ENCODE results near the gene DAW1. TPM values are rescaled to one million over a fixed set of nuclear protein-coding genes. Genes with fewer than 3 reads are reported as not detected.

Gene DAW1
- total RNA-seq, 1 experiment from 2014 or later: 0.20 TPM

GRCh38 chr2:227872676-227873075, 1.2 kb downstream of the DAW1 start:
- Histone ChIP-seq H4K20me1 (ENCODE audit: insufficient read depth) (no peaks in the 10 kb centered on the region), H3K27me3 (ENCODE audit: insufficient read depth, low read length) (no peaks in the 10 kb centered on the region), H3K79me2 (ENCODE audit: insufficient read depth, low read length) (no peaks in the 10 kb centered on the region), H3K4me2 (ENCODE audit: low read length) (no peak overlapping the region), H3K36me3 (ENCODE audit: control insufficient read depth in 1 of 2, insufficient read depth in 2 of 2, low read length in 2 of 2) (no peaks in the 10 kb centered on the region), H3K9me2 (ENCODE audit: insufficient read depth) (no peaks in the 10 kb centered on the region), H2AFZ (ENCODE audit: low read depth, low read length, poor library complexity, severe bottlenecking) (no peak overlapping the region), H3K27ac (ENCODE audit: low read depth, low read length) (no peak overlapping the region), H3K4me1 (ENCODE audit: control insufficient read depth in 1 of 2, insufficient read depth in 2 of 2, low read length in 2 of 2) (peaks cover 0 to 6% of the 10 kb centered on the region in 2 experiments; a peak in 1 of 4 replicates), H3K9me3 (ENCODE audit: control insufficient read depth in 1 of 2, insufficient read depth in 1 of 2, low read depth in 1 of 2, low read length in 2 of 2) (no peaks in the 10 kb centered on the region), H3K9ac (ENCODE audit: low read length) (no peak overlapping the region), H3K4me3 (replicated peaks in 1 of 2; ENCODE audit: low read depth in 1 of 2, low read length in 2 of 2) (no peak overlapping the region)
- ATAC-seq (no peak), DNase-seq (ENCODE audit: low read depth, low spot score) (no peak)
- ChIA-PET RAD21 (ENCODE audit: low non-redundant PET in 1 of 2, low total read pairs in 2 of 2, uncharacterized antibody in 2 of 2, unreplicated experiment in 2 of 2) (no interaction called here), POLR2A (no interaction called here), CTCF (interaction anchor here (1.6 to 2.9 kb wide), 2 partner anchors 10 to 18 kb away, joined by 6 to 20 read pairs; no protein-coding TSS in a partner anchor)
- TF ChIP-seq TCF7L2 (IDR thresholded peaks at IDR 0.05; ENCODE audit: borderline replicate concordance, extremely low read depth, insufficient read depth, insufficient read length) (no peak), JUND (IDR thresholded peaks at IDR 0.05) (no peak), FOSL1 (IDR thresholded peaks at IDR 0.05; ENCODE audit: low read depth) (no peak), EZH2 (IDR thresholded peaks at IDR 0.05) (no peak)
- no TSS peak for BruUV-seq (replicated peaks)
- intact Hi-C loops (cut with micrococcal nuclease): no loop called here

DNA sequence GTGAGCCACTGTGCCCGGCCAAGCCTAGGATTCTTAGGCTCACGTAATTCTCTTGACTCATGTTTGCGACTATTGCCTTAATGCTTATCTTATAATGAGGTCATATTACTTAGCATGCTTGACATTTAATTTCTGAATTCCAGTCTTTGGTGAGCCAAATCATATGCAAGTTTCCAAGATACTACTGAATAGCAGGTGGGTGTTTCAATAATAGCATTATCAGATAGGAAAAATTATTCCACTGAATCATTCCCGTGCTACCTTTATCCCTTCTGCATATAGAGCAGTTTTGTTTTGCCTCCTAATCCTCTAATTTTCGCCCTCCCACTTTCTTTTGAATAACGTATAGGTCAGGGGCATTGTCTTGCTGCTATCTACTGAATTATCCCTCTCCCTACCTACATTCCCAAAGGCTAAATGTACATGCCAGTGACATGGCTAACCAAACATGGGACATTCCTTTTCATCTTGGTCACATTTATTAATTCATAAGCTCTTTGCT, 4.9 kb downstream of the DAW1 start:
- DNase-seq (ENCODE audit: low read depth, low spot score) (no peak), ATAC-seq (no peak)
- no peaks in the 10 kb centered on the region for H3K79me2 ChIP-seq (ENCODE audit: insufficient read depth, low read length)
- H3K4me1 ChIP-seq (ENCODE audit: control insufficient read depth in 1 of 2, insufficient read depth in 2 of 2, low read length in 2 of 2): no peaks in the 10 kb centered on the region
- ChIA-PET RAD21 (ENCODE audit: low non-redundant PET in 1 of 2, low total read pairs in 2 of 2, uncharacterized antibody in 2 of 2, unreplicated experiment in 2 of 2) (no interaction called here), CTCF (interaction anchor here (0.8 kb wide), 1 partner anchor 14 kb away, joined by 4 read pairs; no protein-coding TSS in a partner anchor), POLR2A (no interaction called here)
- H4K20me1 ChIP-seq (ENCODE audit: insufficient read depth): no peaks in the 10 kb centered on the region
- no peak overlapping the region for H2AFZ ChIP-seq (ENCODE audit: low read depth, low read length, poor library complexity, severe bottlenecking)
- H3K9me2 ChIP-seq (ENCODE audit: insufficient read depth): no peaks in the 10 kb centered on the region
- H3K4me3 ChIP-seq (replicated peaks in 1 of 2; ENCODE audit: low read depth in 1 of 2, low read length in 2 of 2): no peak overlapping the region
- BruUV-seq (replicated peaks): no TSS peak
- no peak overlapping the region for H3K27ac ChIP-seq (ENCODE audit: low read depth, low read length)
- intact Hi-C loops (cut with micrococcal nuclease): no loop called here
- H3K4me2 ChIP-seq (ENCODE audit: low read length): no peak overlapping the region
- H3K27me3 ChIP-seq (ENCODE audit: insufficient read depth, low read length): no peaks in the 10 kb centered on the region
- no peaks in the 10 kb centered on the region for H3K9me3 ChIP-seq (ENCODE audit: control insufficient read depth in 1 of 2, insufficient read depth in 1 of 2, low read depth in 1 of 2, low read length in 2 of 2)
- no peaks in the 10 kb centered on the region for H3K36me3 ChIP-seq (ENCODE audit: control insufficient read depth in 1 of 2, insufficient read depth in 2 of 2, low read length in 2 of 2)
- H3K9ac ChIP-seq (ENCODE audit: low read length): no peak overlapping the region
- TF ChIP-seq SIN3A (IDR thresholded peaks at IDR 0.05; ENCODE audit: low read depth) (no peak), ELF1 (IDR thresholded peaks at IDR 0.05; ENCODE audit: borderline replicate concordance, low read depth) (no peak), CBX3 (IDR thresholded peaks at IDR 0.05; ENCODE audit: low read depth) (no peak), EGR1 (IDR thresholded peaks at IDR 0.05; ENCODE audit: low read depth) (no peak), EZH2 (IDR thresholded peaks at IDR 0.05) (no peak), REST (IDR thresholded peaks at IDR 0.05; ENCODE audit: low read depth) (no peak), SRF (IDR thresholded peaks at IDR 0.05; ENCODE audit: low read depth) (no peak), POLR2A (IDR thresholded peaks at IDR 0.05; ENCODE audit: borderline replicate concordance, extremely low read depth, insufficient read depth, insufficient read length) (no peak), ZFX (IDR thresholded peaks at IDR 0.05) (no peak), SP1 (IDR thresholded peaks at IDR 0.05; ENCODE audit: low read depth) (no peak), CEBPB (IDR thresholded peaks at IDR 0.05; ENCODE audit: low read depth) (no peak), MAX (IDR thresholded peaks at IDR 0.05) (no peak), EZH2phosphoT487 (IDR thresholded peaks at IDR 0.05; ENCODE audit: borderline replicate concordance) (no peak), RAD21 (IDR thresholded peaks at IDR 0.05; ENCODE audit: low read depth) (no peak)
- TF ChIP-seq, protein P1, sequence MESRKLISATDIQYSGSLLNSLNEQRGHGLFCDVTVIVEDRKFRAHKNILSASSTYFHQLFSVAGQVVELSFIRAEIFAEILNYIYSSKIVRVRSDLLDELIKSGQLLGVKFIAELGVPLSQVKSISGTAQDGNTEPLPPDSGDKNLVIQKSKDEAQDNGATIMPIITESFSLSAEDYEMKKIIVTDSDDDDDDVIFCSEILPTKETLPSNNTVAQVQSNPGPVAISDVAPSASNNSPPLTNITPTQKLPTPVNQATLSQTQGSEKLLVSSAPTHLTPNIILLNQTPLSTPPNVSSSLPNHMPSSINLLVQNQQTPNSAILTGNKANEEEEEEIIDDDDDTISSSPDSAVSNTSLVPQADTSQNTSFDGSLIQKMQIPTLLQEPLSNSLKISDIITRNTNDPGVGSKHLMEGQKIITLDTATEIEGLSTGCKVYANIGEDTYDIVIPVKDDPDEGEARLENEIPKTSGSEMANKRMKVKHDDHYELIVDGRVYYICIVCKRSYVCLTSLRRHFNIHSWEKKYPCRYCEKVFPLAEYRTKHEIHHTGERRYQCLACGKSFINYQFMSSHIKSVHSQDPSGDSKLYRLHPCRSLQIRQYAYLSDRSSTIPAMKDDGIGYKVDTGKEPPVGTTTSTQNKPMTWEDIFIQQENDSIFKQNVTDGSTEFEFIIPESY (IDR thresholded peaks at IDR 0.05; ENCODE audit: extremely low read depth, insufficient replicate concordance, low read length): no peak
